Endodermal cell (in vitro differentiated cells): ENCODE measurements around the gene MRPS18C. TPM values are rescaled to one million over a fixed set of nuclear protein-coding genes. Genes with fewer than 3 reads are reported as not detected.

Experiments
- DNase-seq: peaks from one replicate; pipeline ENCODE4 v3.0.0-alpha.2; 2017
- H3K27ac ChIP-seq: 2 replicates; pipeline ENCODE4 v1.5.1; 2013; ENCODE audit warnings: mild to moderate bottlenecking, low read depth, low read length, moderate library complexity
- H3K27me3 ChIP-seq: 2 replicates; pipeline ENCODE4 v1.6.1; 2013; ENCODE audit warnings: mild to moderate bottlenecking, low read length, moderate library complexity; ENCODE audit not compliant: insufficient read depth, control insufficient read depth, poor library complexity, severe bottlenecking
- H3K36me3 ChIP-seq: 2 replicates; pipeline ENCODE4 v1.7.0; 2013; ENCODE audit warnings: mild to moderate bottlenecking, low read length, moderate library complexity; ENCODE audit not compliant: control insufficient read depth, insufficient read depth
- H3K4me1 ChIP-seq: one replicate; pipeline ENCODE4 v1.7.0; 2013; ENCODE audit warnings: low read length; ENCODE audit not compliant: control insufficient read depth, insufficient read depth
- H3K4me3 ChIP-seq: 2 replicates; pipeline ENCODE4 v1.5.1; 2013; ENCODE audit warnings: mild to moderate bottlenecking, low read length, moderate library complexity
- H3K9ac ChIP-seq: 2 replicates; pipeline ENCODE4 v1.6.1; 2013; ENCODE audit warnings: mild to moderate bottlenecking, low read length, moderate library complexity; ENCODE audit not compliant: poor library complexity, severe bottlenecking; ENCODE audit errors: extremely low read depth
- H3K9me3 ChIP-seq: 2 replicates; pipeline ENCODE4 v1.6.1; 2013; ENCODE audit warnings: mild to moderate bottlenecking, low read length, moderate library complexity; ENCODE audit not compliant: control insufficient read depth
- H3K27ac Mint-ChIP-seq: 2 replicates; pipeline ENCODE4 v1.8.0; 2020; ENCODE audit warnings: mixed read lengths
- H3K27me3 Mint-ChIP-seq: 2 replicates; pipeline ENCODE4 v1.8.0; 2021; ENCODE audit warnings: mild to moderate bottlenecking, mixed read lengths; ENCODE audit not compliant: insufficient read depth
- H3K36me3 Mint-ChIP-seq: 2 replicates; pipeline ENCODE4 v1.8.0; 2020; ENCODE audit warnings: low read depth, mixed read lengths
- H3K4me1 Mint-ChIP-seq: 2 replicates; pipeline ENCODE4 v1.8.0; 2020; ENCODE audit warnings: mixed read lengths
- H3K4me3 Mint-ChIP-seq: 2 replicates; pipeline ENCODE4 v1.8.0; 2020; ENCODE audit warnings: mild to moderate bottlenecking, moderate library complexity, mixed read lengths
- H3K9me3 Mint-ChIP-seq: 2 replicates; pipeline ENCODE4 v1.8.0; 2020; ENCODE audit warnings: mild to moderate bottlenecking, mixed read lengths
- CTCF ChIP-seq: fragments of 200-600 bp; sonication (generic); conservative IDR thresholded peaks from 2 replicates; pipeline ENCODE4 v1.5.0; 2021; ENCODE audit warnings: antibody characterized with exemption, mild to moderate bottlenecking
- WGBS, 2 experiments: methylation state at CpG; one replicate each; pipeline versions ENCODE4 v1.1.5 to v1.1.7; 2013; ENCODE audit warnings: missing lambda C conversion rate in 2 of 2, mixed read lengths in 1 of 2; ENCODE audit not compliant: insufficient coverage in 1 of 2, insufficient read length in 1 of 2; 5-methylcytosine and 5-hydroxymethylcytosine counted together
- total RNA-seq, 2 donors: library from RNA; stranded (reverse); fragmentation: NEBNext Ultra II Directional in 1 of 2; extraction: Animal tissue kit (Norgen Biotek cat#: 25700) in 1 of 2; gene quantifications; 2 replicates in 1 of 2; 3 replicates in 1 of 2; pipeline ENCODE4 v1.2.1, GENCODE V29; 2021

MRPS18C gene
- total RNA-seq, 2 donors from 2014 or later, result 62.3 to 63.0 TPM

- WGBS, 2 experiments, result 0% methylated on average over 5 to 7 of the region's 7 CpGs
- Mint-ChIP-seq H3K4me3 (peak overlapping the region; percentile 99), H3K27me3 (no peaks in the 10 kb centered on the region), H3K9me3 (no peaks in the 10 kb centered on the region), H3K4me1 (peaks cover 5% of the 10 kb centered on the region), H3K27ac (peak overlapping the region; percentile 100), H3K36me3 (peaks cover 46% of the 10 kb centered on the region)
- Histone ChIP-seq H3K4me1 (no peaks in the 10 kb centered on the region), H3K36me3 (peaks cover 61% of the 10 kb centered on the region), H3K4me3 (peak overlapping the region; percentile 95), H3K9ac (peak overlapping the region; percentile 84), H3K27ac (no peak overlapping the region), H3K27me3 (no peaks in the 10 kb centered on the region), H3K9me3 (no peaks in the 10 kb centered on the region)
- TF ChIP-seq CTCF, result no peak
- DNase-seq, result no peak
Observed at GRCh38 chr4:83456184-83456501, 285 bp downstream of the MRPS18C start.

- H3K9ac ChIP-seq, result no peak overlapping the region
- H3K27ac ChIP-seq, result no peak overlapping the region
- no peaks in the 10 kb centered on the region for H3K4me1 ChIP-seq
- H3K36me3 ChIP-seq, result peaks cover 62% of the 10 kb centered on the region
- no peaks in the 10 kb centered on the region for H3K9me3 Mint-ChIP-seq
- H3K9me3 ChIP-seq, result no peaks in the 10 kb centered on the region
- H3K4me3 Mint-ChIP-seq, result no peak overlapping the region
- no peak for DNase-seq
- H3K36me3 Mint-ChIP-seq, result peaks cover 24% of the 10 kb centered on the region
- H3K27ac Mint-ChIP-seq, result no peak overlapping the region
- H3K27me3 Mint-ChIP-seq, result no peaks in the 10 kb centered on the region
- WGBS, 2 experiments, result 81 to 88% methylated on average over 1 to 4 of the region's 4 CpGs
- no peak for TF ChIP-seq CTCF
- no peak overlapping the region for H3K4me3 ChIP-seq
- H3K4me1 Mint-ChIP-seq, result peaks cover 11% of the 10 kb centered on the region
- H3K27me3 ChIP-seq, result no peaks in the 10 kb centered on the region
Observed at GRCh38 chr4:83473423-83473822, 17.6 kb downstream of the MRPS18C start.

GRCh38 chr4:83473966-83474365 lies 18.1 kb downstream of the MRPS18C start:
- WGBS, 2 experiments, result 67 to 90% methylated on average over 1 to 2 of the region's 2 CpGs
- no peak overlapping the region for H3K9ac ChIP-seq
- H3K36me3 ChIP-seq, result peaks cover 63% of the 10 kb centered on the region
- H3K36me3 Mint-ChIP-seq, result peaks cover 19% of the 10 kb centered on the region
- H3K27ac ChIP-seq, result no peak overlapping the region
- no peaks in the 10 kb centered on the region for H3K27me3 Mint-ChIP-seq
- H3K27me3 ChIP-seq, result no peaks in the 10 kb centered on the region
- H3K4me1 ChIP-seq, result no peaks in the 10 kb centered on the region
- no peak overlapping the region for H3K4me3 ChIP-seq
- H3K9me3 Mint-ChIP-seq, result no peaks in the 10 kb centered on the region
- TF ChIP-seq CTCF, result no peak
- peaks cover 11% of the 10 kb centered on the region for H3K4me1 Mint-ChIP-seq
- no peaks in the 10 kb centered on the region for H3K9me3 ChIP-seq
- peak overlapping the region; percentile 55 for H3K27ac Mint-ChIP-seq
- no peak overlapping the region for H3K4me3 Mint-ChIP-seq
- DNase-seq, result no peak
